RWPE2 (cell line): ENCODE measurements around the gene TAS1R2.

Experiments
- ATAC-seq: fragments of 200-7000 bp; cut with Tn5 transposase; 3 replicates; pipeline ENCODE4 v1.9.1; 2021; ENCODE audit warnings: low read depth
- DNase-seq: peaks from one replicate; pipeline ENCODE4 v3.0.0-alpha.2; 2020; ENCODE audit warnings: low spot score
- H3K27ac ChIP-seq: fragments of 450-650 bp; 2 replicates; pipeline ENCODE4 v1.5.1; 2017; ENCODE audit warnings: mild to moderate bottlenecking; ENCODE audit not compliant: poor library complexity, severe bottlenecking
- H3K27me3 ChIP-seq: fragments of 250-450 bp; sonication (Bioruptor Pico); 2 replicates; pipeline ENCODE4 v1.5.1; 2021; ENCODE audit warnings: mild to moderate bottlenecking, moderate library complexity; ENCODE audit not compliant: insufficient read depth, poor library complexity, severe bottlenecking
- H3K36me3 ChIP-seq: fragments of 250-450 bp; sonication (Bioruptor Pico); 2 replicates; pipeline ENCODE4 v1.5.1; 2020; ENCODE audit warnings: low read depth, mild to moderate bottlenecking, moderate library complexity
- H3K4me1 ChIP-seq: fragments of 250-450 bp; sonication (Bioruptor Pico); 2 replicates; pipeline ENCODE4 v1.5.1; 2021; ENCODE audit warnings: mild to moderate bottlenecking, moderate library complexity; ENCODE audit not compliant: insufficient read depth, poor library complexity, severe bottlenecking
- H3K4me3 ChIP-seq: fragments of 250-450 bp; sonication (Bioruptor Pico); 2 replicates; pipeline ENCODE4 v1.5.1; 2021; ENCODE audit warnings: mild to moderate bottlenecking, moderate library complexity; ENCODE audit not compliant: severe bottlenecking
- H3K9me3 ChIP-seq: fragments of 250-450 bp; sonication (Bioruptor Pico); 2 replicates; pipeline ENCODE4 v1.5.1; 2021; ENCODE audit warnings: mild to moderate bottlenecking, moderate library complexity; ENCODE audit not compliant: severe bottlenecking
- CTCF ChIP-seq: fragments of 450-650 bp; IDR thresholded peaks from one replicate; pipeline ENCODE4 v1.5.1; 2017; ENCODE audit warnings: mild to moderate bottlenecking, moderate library complexity; ENCODE audit not compliant: poor library complexity, severe bottlenecking

The TAS1R2 gene

GRCh38 chr1:18869847-18870594 is 10.6 kb upstream of the TAS1R2 start:
- Histone ChIP-seq H3K4me3 (no peak overlapping the region), H3K36me3 (no peaks in the 10 kb centered on the region), H3K9me3 (no peaks in the 10 kb centered on the region), H3K27ac (no peak overlapping the region), H3K27me3 (no peaks in the 10 kb centered on the region), H3K4me1 (no peaks in the 10 kb centered on the region)
- TF ChIP-seq CTCF, result no peak
- ATAC-seq (no peak), DNase-seq (no peak)

- no peaks in the 10 kb centered on the region for H3K27me3 ChIP-seq
These were observed 9.5 kb upstream of the TAS1R2 start for GRCh38 chr1:18868801-18869424.

GRCh38 chr1:18868354-18868753 is 8.9 kb upstream of the TAS1R2 start:
- DNase-seq (no peak), ATAC-seq (no peak)
- no peaks in the 10 kb centered on the region for H3K36me3 ChIP-seq
- no peaks in the 10 kb centered on the region for H3K9me3 ChIP-seq
- H3K27ac ChIP-seq, result no peak overlapping the region
- no peaks in the 10 kb centered on the region for H3K27me3 ChIP-seq
- H3K4me3 ChIP-seq, result no peak overlapping the region
- no peak for TF ChIP-seq CTCF
- H3K4me1 ChIP-seq, result no peaks in the 10 kb centered on the region

More at GRCh38 chr1:18868801-18869424, 9.5 kb upstream of the TAS1R2 start:
- H3K4me1 ChIP-seq, result no peaks in the 10 kb centered on the region
- H3K4me3 ChIP-seq, result no peak overlapping the region
- no peaks in the 10 kb centered on the region for H3K9me3 ChIP-seq
- no peak overlapping the region for H3K27ac ChIP-seq
- no peak for DNase-seq
- ATAC-seq, result no peak
- TF ChIP-seq CTCF, result no peak
- H3K36me3 ChIP-seq, result no peaks in the 10 kb centered on the region

GRCh38 chr1:18866846-18867245 is 7.4 kb upstream of the TAS1R2 start:
- ATAC-seq, result no peak
- Histone ChIP-seq H3K4me1 (no peaks in the 10 kb centered on the region), H3K9me3 (no peaks in the 10 kb centered on the region), H3K27ac (no peak overlapping the region), H3K36me3 (no peaks in the 10 kb centered on the region), H3K27me3 (no peaks in the 10 kb centered on the region), H3K4me3 (no peak overlapping the region)
- no peak for TF ChIP-seq CTCF
- no peak for DNase-seq

GRCh38 chr1:18866314-18866713 is 6.9 kb upstream of the TAS1R2 start:
- H3K27ac ChIP-seq, result no peak overlapping the region
- no peaks in the 10 kb centered on the region for H3K27me3 ChIP-seq
- H3K36me3 ChIP-seq, result no peaks in the 10 kb centered on the region
- H3K9me3 ChIP-seq, result no peaks in the 10 kb centered on the region
- DNase-seq (no peak), ATAC-seq (no peak)
- H3K4me1 ChIP-seq, result no peaks in the 10 kb centered on the region
- TF ChIP-seq CTCF, result no peak
- no peak overlapping the region for H3K4me3 ChIP-seq
